GM19193 (cell line): ENCODE results near the gene PABPN1L.

ENCODE experiments used
- POLR2A ChIP-seq: IDR thresholded peaks from 4 replicates; pipeline ENCODE4 v1.6.1; 2011; ENCODE audit not compliant: insufficient read depth, insufficient read length; ENCODE audit errors: extremely low read depth

PABPN1L gene

DNA sequence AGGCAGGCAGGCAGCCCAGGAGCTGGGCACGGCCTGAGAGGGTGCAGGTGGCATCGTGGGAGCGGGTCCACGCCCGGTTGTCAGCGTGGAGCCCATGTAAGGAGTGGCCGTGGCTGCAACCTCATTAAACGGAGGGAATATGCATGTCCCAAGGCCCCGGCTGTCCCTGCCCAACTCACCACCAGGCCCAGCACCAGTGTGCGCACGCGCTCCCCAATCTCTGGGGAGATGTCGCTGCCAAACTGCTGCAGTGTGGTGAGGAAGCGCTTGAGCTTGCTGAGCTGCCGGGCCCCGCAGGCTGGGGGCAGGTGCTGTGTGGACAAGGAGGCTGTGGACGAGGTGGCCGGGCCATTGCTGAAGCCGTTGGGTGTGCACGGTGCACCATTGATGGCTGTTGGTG lies 25.6 kb upstream of the PABPN1L start:
- TF ChIP-seq POLR2A: no peak

DNA sequence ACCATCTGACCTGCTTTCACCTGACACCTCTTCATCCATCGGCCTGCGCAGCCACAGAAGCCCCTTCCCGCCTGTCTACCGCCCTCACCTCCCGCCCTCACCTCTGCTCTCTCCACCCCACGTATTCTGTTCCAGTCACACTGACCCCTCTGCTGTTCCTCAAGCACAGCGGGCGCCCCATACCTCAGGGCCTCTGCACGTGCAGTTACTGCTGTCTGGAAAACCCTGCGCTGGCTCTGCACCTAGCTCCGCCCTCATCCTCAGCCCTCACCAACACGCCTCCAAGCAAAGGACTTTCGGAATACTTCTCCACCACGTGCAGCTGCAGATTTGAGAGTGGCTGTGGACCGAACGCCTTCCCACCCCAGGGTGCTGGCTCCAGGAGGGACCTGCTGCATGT lies 24.6 kb upstream of the PABPN1L start:
- TF ChIP-seq POLR2A: no peak

DNA sequence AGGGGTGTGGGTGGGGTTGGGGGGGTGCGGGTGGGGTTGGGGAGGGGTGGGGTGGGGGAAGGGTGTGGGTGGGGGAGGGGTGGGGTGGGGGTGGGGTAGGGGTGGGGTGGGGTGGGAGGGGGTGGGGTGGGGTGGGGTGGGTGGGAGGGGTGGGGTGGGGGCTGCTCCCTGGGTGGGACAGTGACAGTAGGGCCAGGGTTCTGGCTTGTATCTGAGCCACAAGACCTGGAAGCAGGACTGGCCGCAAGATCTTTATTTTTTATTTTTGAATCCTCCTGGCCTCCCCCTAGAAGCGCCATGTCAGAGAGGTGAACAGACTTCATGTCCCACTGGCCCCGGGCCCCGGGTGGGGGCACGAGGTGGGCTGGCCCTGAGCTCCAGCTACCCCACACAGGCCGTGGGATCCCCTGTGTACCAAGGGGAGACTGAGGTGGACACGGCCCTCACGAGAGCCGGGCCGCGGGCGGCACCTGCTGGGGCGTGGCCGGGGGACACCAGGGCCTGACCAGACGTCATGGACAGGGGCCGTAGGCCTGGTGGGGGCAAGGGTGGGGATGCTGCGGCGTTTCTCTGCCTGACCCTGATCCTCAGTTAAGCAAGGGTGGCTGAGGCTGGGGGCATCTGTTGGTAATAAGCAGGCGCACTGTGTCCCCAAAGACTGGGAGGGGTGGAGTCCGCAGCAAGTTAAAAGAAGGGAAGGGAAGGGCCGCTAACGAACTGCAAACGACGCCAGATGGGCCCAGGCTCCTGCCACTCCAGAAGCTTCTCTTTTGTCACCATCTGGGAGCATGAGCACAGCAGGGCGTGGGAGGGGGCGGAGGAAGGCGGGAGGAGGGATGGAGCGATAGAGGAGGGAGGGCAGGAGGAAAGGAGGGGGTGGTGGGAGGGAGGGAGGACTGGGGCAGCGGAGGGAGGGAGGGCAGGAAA lies 22.3 kb upstream of the PABPN1L start:
- TF ChIP-seq POLR2A: no peak

DNA sequence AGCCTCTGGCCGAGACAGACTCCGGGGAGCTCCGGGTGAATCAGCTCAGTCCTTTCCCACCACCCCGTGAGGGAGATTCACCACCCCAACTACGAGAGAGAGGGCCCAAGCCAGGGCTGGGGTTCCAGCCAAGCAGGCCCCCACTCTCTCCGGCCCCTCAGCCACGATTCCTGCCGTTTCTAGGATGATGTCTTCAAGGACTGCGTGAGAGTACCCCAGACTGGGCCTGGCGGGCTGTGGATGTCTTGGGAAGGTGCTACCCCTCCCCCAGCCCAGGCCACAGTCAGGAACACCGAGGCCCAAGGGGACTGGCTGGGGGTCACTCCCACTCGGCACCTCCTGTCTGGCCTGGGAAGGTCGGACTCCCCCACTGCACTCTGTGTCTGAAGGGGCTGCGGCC lies 21.6 kb upstream of the PABPN1L start:
- no peak for TF ChIP-seq POLR2A

DNA sequence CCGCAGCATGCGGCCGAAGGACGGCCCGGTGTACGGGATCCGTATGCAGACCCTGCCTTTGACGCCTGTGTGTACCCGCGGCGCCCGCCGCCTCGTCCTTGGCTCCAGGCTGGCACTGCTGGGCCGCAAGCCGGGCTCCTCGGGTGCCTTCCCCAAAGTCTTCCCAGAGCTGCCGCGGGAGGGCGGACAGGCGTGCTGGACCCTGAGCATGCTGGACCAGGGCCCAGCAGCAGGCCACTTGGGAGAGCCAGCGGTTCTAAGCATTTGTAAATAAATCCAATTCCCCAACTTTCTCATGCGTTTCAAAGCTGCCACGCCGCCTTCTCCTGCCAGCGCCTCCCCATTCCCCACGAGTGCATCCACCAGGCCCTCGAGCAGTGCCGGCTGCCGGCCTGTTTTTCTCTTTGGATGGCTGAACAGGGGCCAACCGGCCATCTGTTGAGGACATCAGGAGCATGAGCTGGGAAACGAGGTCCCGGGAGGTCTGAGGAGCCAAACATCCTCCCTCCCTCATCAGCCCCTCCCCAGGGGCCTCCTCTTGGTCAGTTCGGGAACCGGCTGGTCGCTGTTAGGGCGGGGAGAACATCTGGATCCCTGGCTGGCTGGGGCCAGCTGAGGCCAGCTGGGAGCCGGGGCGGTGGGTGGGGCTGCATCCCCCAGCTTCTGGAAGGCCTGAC lies 20.5 kb upstream of the PABPN1L start:
- no peak for TF ChIP-seq POLR2A

DNA sequence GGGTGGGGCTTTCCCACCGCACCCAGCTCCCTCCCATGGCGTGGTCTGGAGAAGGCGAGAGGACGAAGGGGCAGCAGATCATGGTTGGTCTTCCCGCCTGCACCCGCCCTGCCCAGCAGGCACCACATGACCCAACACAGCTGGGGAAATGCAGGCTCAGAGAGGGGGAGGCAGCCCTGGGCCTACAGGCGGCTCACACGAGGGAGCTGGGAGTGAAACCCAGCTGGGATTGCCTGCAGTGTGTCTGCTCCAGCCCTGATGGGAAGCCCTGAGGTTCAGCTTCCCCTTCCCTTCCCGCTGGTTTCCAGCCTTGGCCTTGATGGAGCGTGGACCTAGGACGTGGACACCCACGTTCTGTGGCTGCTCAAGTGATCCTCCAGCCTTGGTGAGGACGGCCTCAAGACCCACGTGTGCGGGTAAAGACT lies 20.0 kb upstream of the PABPN1L start:
- no peak for TF ChIP-seq POLR2A

DNA sequence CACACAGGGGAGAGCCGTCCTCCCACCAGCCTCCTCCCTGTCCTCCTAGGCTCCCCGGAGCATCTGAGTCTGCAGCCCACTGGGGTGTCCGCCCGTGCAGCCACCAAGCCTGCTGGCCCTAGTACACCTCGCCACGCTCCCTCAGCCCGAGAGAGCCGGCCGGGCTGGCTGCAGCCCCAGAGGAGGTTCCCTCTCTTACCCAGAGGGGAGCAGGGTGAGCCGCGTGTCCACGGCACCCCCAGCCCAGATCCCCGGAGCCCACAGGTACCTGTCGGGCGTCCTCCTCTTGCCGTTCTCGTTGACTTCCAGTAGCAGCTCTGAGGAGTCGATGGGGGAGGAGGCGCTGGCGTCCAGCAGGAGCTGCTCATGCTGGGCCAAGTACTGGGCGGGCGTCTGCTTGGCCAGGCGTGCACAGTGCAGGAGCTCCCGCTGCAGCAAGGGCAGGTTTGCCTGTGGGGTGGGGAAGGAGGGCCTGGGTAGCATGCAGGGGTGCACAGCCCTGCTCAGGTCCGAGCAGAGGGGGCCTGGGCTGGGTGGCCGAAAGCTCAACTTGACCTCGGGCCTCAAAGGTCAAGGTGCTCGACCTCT lies 19.3 kb upstream of the PABPN1L start:
- TF ChIP-seq POLR2A: no peak

DNA sequence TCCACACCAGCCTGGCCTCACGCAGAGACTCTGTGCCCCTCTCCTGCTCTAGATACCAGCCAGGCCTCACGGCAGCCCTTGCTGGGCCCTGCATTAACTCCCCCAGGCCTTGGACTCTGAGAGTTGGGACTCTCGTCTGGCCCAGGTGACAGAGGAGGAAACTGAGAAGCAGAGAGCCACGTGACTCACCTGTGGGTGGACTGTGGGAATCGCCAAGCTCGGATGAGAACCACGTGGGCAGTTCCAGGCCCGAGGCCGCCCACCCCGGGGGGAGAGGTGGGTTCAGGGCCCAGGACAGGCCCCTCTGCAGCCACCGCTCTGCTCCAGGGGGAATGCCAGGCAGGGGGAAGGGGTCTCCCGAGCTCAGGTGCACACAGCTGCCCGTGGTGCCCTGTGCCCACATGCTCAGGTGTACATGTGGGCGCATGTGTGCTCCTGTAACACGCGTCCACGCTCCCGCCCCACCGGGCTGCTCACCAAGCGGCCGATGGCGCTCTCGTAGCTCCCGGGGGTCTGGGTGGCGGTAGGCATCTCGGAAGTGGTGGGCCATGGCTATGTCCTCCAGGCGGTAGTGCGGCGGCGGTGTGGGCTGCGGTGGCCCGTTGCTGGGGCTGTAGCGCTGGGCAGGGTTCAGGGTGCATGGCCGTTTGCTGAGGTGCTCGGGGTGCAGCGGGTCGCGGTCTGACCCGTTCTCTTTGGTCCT lies 18.3 kb upstream of the PABPN1L start:
- TF ChIP-seq POLR2A: no peak

DNA sequence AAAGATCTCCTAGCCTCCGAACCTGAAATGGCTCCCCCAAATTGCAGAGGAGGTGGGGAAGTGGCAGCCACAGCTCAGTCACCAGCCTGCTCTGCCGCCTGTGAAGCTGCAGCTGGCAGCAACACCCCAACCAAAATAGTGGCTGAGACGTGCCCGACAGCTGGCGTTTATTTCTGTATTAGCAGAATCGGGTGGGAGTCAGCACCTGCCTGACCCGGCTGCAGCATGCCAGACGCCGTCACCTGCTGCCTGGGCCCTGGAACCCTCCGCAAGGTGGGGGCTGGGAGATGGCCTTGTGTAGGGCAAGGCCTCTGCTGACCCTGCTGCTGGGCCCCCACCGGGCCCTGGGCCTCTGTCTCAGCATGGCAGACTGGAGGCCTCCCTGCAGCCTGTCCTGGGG lies 17.5 kb upstream of the PABPN1L start:
- TF ChIP-seq POLR2A: no peak

DNA sequence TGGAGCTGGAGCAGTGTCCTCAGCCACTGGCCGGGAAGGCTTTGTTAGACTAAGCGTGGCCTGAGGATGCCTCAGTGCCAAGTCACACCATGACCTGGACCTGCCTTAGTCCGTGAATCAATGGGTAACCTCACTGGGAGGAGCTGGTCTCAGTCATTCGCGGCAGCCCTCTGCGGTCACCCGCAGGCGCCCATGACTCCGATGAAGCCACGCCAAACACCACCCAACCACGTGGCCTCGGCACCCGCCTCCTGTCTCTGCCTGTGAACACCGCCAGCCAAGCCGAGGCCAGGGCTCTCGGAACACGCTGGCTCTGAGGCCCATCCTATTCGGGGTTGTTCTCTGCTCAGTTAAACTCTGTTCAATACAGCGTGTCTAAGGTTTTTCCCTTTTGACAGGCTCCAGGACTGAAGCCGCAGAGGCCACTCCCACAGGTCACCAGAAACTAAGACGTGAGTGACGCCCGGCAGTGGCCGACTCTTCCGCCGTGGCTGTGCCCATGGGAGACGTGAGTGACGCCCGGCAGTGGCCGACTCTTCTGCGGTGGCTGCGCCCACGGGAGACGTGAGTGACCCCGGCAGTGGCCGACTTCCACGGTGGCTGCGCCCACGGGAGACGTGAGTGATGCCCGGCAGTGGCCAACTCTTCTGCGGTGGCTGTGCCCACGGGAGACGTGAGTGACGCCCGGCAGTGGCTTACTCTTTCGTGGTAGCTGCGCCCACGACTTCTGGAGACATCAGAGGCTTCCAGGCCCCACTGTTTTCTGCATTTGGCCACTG lies 16.8 kb upstream of the PABPN1L start:
- TF ChIP-seq POLR2A: no peak

DNA sequence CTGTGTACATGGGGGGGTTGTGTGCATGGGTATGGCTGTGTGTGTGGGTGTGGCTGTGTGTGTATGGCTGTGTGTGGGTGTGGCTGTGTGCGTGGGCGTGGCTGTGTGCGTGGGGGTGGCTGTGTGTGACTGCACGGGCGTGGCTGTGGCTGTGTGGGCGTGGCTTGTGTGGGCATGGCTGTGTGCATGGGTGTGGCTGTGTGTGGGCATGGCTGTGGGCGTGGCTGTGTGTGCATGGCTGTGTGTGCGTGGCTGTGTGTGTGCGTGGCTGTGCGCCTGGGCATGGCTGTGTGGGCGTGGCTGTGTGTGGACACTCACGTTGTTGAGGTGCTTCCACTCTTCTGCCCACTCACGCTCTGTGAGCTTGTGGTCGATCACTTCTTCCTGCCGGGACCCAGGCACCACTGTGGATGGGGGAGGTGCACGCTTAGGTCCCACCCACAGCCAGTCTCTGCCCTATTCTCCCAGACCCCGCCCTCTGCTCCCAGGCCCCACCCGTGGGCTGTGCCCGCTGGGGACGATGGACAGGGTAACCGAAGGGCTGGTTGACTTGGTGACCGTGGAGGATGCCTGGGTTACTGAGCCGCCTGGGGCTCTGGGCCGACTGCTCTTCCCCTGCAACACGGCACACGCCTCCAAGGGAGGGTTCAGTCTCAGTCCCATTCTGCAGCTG lies 16.0 kb upstream of the PABPN1L start:
- no peak for TF ChIP-seq POLR2A

DNA sequence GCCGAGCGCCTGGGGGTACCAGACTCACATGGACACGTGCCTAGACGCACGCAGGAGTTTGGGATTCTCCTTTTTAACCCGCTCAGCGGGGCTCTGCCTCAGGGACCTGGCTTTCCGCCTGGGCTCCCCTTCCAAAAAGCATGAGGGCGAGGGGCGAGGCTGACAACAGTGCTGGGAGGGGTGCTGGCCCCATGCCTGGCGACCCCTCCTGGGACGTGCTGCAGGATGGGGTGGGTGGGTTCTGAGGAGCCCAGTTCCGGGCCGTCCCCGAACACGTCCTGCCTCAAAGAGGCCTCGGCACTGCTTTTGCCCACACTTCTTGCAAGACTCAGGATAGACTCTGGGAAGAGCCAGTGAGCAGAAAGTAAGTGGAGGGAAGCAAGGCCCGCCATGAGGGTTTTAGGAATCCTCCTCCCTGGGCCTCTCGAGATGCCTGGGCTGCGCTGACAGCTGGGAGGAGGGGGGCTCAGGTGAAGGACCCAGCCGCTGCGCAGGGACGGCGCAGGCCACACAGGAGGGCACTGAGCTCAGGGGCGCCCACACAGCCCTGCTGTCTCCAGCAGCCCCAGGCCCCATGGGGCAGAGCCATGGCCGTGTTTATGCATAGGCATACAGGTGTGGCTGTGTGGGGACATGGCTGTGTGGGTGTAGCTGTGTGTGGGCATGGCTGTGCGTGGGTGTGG lies 15.4 kb upstream of the PABPN1L start:
- TF ChIP-seq POLR2A: no peak

DNA sequence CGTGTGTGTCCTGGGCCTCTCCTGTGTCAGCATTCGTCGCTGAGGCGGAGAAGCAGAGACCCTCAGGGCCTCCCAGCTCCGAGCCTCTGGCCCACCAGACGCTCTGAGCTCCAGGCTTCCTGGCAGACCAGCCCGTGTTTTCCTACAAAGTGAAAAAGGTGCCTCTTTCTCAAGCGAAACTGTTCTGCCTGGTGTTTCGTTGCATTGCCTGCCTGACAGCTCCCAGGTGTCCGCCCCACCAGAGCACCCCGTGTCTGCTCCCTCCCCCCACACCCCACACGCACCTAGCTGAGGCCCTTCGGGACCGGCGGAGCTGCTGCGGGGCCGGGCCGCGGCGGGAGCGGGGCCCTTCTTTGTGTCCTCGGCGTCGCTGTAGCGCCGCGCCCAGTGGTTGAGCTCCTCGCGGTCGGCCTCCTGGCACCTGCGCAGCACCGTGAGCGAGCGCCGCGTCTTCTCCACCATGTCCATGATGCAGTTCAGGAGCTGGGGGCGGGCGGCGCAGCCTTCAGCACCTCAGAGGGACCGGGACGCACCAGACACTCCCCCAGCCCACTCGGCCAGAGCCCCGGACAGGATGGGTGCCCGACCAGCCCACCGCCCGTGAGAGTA lies 14.7 kb upstream of the PABPN1L start:
- no peak for TF ChIP-seq POLR2A
